Measurements from ENCODE around the gene CIB4. TPM values are rescaled to one million over a fixed set of nuclear protein-coding genes. Genes with fewer than 3 reads are reported as not detected.
A peak's percentile ranks its signal among the peaks of the same experiment; 100 is the strongest.

The CIB4 gene
- total RNA-seq, 1 experiment from 2014 or later: not detected

DNA sequence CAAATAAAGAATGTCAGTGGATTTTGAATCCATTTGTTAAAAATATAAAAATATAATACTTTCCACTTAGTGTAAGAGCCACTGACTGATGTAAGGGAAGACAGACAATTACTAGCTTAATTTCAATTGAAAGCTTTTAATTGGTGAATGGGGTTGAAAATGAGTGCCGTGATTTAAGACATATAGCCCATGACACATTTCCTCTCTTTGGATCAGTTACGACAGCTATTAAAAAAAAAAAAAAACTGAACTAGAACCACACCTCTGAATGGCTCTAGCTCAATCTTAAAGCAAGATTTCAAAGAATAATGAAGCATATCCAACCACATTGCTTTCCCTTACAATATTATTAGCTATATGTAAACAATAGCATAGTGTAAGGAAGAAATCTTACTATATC, 44.0 kb downstream of the CIB4 start:
- Histone ChIP-seq H3K9me3 (no peaks in the 10 kb centered on the region), H3K27me3 (replicated peaks; ENCODE audit: control insufficient read depth, insufficient read depth, low read length) (no peaks in the 10 kb centered on the region), H3K4me3 (ENCODE audit: low read depth, low read length) (no peak overlapping the region), H3K4me1 (no peaks in the 10 kb centered on the region), H3K36me3 (ENCODE audit: control insufficient read depth, insufficient read depth, low read length) (no peaks in the 10 kb centered on the region)
- TF ChIP-seq, protein P1, sequence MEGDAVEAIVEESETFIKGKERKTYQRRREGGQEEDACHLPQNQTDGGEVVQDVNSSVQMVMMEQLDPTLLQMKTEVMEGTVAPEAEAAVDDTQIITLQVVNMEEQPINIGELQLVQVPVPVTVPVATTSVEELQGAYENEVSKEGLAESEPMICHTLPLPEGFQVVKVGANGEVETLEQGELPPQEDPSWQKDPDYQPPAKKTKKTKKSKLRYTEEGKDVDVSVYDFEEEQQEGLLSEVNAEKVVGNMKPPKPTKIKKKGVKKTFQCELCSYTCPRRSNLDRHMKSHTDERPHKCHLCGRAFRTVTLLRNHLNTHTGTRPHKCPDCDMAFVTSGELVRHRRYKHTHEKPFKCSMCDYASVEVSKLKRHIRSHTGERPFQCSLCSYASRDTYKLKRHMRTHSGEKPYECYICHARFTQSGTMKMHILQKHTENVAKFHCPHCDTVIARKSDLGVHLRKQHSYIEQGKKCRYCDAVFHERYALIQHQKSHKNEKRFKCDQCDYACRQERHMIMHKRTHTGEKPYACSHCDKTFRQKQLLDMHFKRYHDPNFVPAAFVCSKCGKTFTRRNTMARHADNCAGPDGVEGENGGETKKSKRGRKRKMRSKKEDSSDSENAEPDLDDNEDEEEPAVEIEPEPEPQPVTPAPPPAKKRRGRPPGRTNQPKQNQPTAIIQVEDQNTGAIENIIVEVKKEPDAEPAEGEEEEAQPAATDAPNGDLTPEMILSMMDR (IDR thresholded peaks at IDR 0.05; ENCODE audit: insufficient read depth in 1 of 2, low read depth in 1 of 2, low read length in 1 of 2, severe bottlenecking in 1 of 2, unreplicated experiment in 1 of 2): no peak
- no peaks in the 10 kb centered on the region for H3K4me1 Mint-ChIP-seq (ENCODE audit: low read depth, unreplicated experiment)
- H3K27ac Mint-ChIP-seq (ENCODE audit: unreplicated experiment): no peak overlapping the region
- H3K36me3 Mint-ChIP-seq (ENCODE audit: insufficient read depth, unreplicated experiment): no peaks in the 10 kb centered on the region
- BruUV-seq (replicated peaks): no TSS peak
- no peaks in the 10 kb centered on the region for H3K9me3 Mint-ChIP-seq (ENCODE audit: unreplicated experiment)
- peaks cover 21% of the 10 kb centered on the region for H3K27me3 Mint-ChIP-seq (ENCODE audit: insufficient read depth, unreplicated experiment)
- DNase-seq: no peak
- ChIA-PET CTCF (interaction anchor here (0.6 to 1.1 kb wide), 5 partner anchors 10 to 292 kb away, joined by 3 to 9 read pairs (median 4); no protein-coding TSS in a partner anchor), POLR2A (no interaction called here)
- no peak overlapping the region for H3K4me3 Mint-ChIP-seq (ENCODE audit: unreplicated experiment)
- intact Hi-C loops (cut with micrococcal nuclease; ENCODE audit: unreplicated experiment): no loop called here

DNA sequence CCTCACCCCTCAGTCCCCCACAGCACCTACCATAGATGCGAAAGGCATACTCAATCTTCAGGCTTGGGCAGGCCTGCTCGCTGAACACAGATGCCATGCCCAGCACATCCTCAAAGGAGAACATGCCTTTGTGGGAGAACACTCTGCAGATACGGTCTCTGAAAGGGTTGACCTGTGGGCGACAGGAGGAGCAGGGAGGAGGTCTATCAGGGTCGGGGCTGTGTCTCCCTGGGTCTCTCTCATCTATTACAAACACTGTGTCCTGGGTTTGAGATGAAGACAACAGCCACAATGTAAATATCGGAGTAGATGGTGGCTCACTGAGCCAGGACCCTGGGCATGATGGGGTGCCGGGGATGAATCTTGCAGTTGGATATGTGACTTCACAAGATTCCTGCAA, 46.0 kb downstream of the CIB4 start:
- TF ChIP-seq, protein P1 (IDR thresholded peaks at IDR 0.05; ENCODE audit: insufficient read depth in 1 of 2, low read depth in 1 of 2, low read length in 1 of 2, severe bottlenecking in 1 of 2, unreplicated experiment in 1 of 2): no peak
- ChIA-PET POLR2A (no interaction called here), CTCF (no interaction called here)
- H3K27ac Mint-ChIP-seq (ENCODE audit: unreplicated experiment): no peak overlapping the region
- peaks cover 18% of the 10 kb centered on the region for H3K27me3 Mint-ChIP-seq (ENCODE audit: insufficient read depth, unreplicated experiment)
- no peaks in the 10 kb centered on the region for H3K36me3 Mint-ChIP-seq (ENCODE audit: insufficient read depth, unreplicated experiment)
- no peaks in the 10 kb centered on the region for H3K27me3 ChIP-seq (replicated peaks; ENCODE audit: control insufficient read depth, insufficient read depth, low read length)
- H3K4me3 ChIP-seq (ENCODE audit: low read depth, low read length): no peak overlapping the region
- no peak overlapping the region for H3K4me3 Mint-ChIP-seq (ENCODE audit: unreplicated experiment)
- H3K4me1 Mint-ChIP-seq (ENCODE audit: low read depth, unreplicated experiment): no peaks in the 10 kb centered on the region
- intact Hi-C loops (cut with micrococcal nuclease; ENCODE audit: unreplicated experiment): no loop called here
- H3K36me3 ChIP-seq (ENCODE audit: control insufficient read depth, insufficient read depth, low read length): no peaks in the 10 kb centered on the region
- no peaks in the 10 kb centered on the region for H3K9me3 ChIP-seq
- no peaks in the 10 kb centered on the region for H3K9me3 Mint-ChIP-seq (ENCODE audit: unreplicated experiment)
- no TSS peak for BruUV-seq (replicated peaks)
- H3K4me1 ChIP-seq: 0 out of 2 replicates have a peak, but pooled peaks cover 4% of the 10 kb centered on the region
- DNase-seq: no peak

DNA sequence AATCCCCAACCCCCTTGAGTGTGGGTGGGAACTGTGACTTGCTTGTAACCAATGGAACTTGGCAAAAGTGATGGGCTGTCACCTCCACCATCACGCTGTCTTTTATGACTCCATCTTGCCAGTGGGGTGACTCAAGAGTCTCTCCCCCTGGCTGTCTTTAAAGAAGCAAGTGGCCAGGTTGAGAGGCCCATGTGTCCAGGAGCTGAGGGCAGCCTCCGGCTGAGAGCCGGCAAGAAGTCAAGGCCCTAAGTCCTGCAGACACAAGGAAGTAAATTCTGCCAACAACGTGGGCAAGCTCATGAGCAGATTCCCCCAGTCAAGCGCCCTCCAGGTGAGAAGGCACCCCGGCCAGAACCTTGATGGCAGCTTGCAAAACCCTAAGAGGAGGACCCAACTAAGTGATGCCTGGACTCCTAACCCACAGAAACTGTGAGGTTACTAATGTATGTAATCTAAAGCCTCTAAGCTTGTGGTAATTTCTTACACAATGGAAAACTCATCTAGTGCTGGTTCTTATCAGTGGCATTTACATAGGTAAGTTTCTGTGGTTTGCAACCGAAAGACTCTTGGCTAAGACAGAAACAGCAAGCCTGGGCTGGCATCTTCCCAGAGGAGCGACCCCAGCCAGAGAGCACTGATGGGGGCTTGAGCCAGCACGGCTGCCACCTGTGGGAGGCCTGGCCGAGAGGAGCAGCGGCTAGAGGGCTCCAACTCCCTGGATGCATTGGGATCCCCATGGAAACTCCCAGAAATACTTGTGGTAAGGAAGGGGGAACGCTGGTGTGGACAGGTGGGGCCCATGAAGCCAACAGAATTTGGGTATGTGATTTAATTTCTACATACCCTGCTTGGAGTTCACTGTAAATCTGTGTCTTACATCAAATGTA, 49.3 kb downstream of the CIB4 start:
- intact Hi-C loops (cut with micrococcal nuclease; ENCODE audit: unreplicated experiment): no loop called here
- Mint-ChIP-seq H3K9me3 (ENCODE audit: unreplicated experiment) (no peaks in the 10 kb centered on the region), H3K4me3 (ENCODE audit: unreplicated experiment) (no peak overlapping the region), H3K27ac (ENCODE audit: unreplicated experiment) (no peak overlapping the region), H3K36me3 (ENCODE audit: insufficient read depth, unreplicated experiment) (no peaks in the 10 kb centered on the region), H3K4me1 (ENCODE audit: low read depth, unreplicated experiment) (no peaks in the 10 kb centered on the region), H3K27me3 (ENCODE audit: insufficient read depth, unreplicated experiment) (peaks cover 20% of the 10 kb centered on the region)
- no peaks in the 10 kb centered on the region for H3K36me3 ChIP-seq (ENCODE audit: control insufficient read depth, insufficient read depth, low read length)
- 0 out of 2 replicates have a peak, but pooled peaks cover 4% of the 10 kb centered on the region for H3K4me1 ChIP-seq
- TF ChIP-seq, protein P1 (IDR thresholded peaks at IDR 0.05; ENCODE audit: insufficient read depth in 1 of 2, low read depth in 1 of 2, low read length in 1 of 2, severe bottlenecking in 1 of 2, unreplicated experiment in 1 of 2): no peak
- no peaks in the 10 kb centered on the region for H3K27me3 ChIP-seq (replicated peaks; ENCODE audit: control insufficient read depth, insufficient read depth, low read length)
- POLR2A ChIA-PET: no interaction called here
- DNase-seq: peak in 1 of 2 experiments; percentile 28
- no peaks in the 10 kb centered on the region for H3K9me3 ChIP-seq
- BruUV-seq (replicated peaks): no TSS peak
- CTCF ChIA-PET: no interaction called here
- H3K4me3 ChIP-seq (ENCODE audit: low read depth, low read length): no peak overlapping the region

All from Caco-2 (cell line).